HG03064 (cell line): ENCODE data around the gene C20orf204.

ENCODE experiments used
- ATAC-seq: cut with Tn5 transposase; IDR thresholded peaks from one replicate; pipeline ENCODE4 v1.9.1; 2021; ENCODE audit warnings: low read depth; ENCODE audit not compliant: unreplicated experiment

Gene C20orf204

GRCh38 chr20:64055396-64055892 is 19.5 kb downstream of the C20orf204 start:
- no peak for ATAC-seq

DNA sequence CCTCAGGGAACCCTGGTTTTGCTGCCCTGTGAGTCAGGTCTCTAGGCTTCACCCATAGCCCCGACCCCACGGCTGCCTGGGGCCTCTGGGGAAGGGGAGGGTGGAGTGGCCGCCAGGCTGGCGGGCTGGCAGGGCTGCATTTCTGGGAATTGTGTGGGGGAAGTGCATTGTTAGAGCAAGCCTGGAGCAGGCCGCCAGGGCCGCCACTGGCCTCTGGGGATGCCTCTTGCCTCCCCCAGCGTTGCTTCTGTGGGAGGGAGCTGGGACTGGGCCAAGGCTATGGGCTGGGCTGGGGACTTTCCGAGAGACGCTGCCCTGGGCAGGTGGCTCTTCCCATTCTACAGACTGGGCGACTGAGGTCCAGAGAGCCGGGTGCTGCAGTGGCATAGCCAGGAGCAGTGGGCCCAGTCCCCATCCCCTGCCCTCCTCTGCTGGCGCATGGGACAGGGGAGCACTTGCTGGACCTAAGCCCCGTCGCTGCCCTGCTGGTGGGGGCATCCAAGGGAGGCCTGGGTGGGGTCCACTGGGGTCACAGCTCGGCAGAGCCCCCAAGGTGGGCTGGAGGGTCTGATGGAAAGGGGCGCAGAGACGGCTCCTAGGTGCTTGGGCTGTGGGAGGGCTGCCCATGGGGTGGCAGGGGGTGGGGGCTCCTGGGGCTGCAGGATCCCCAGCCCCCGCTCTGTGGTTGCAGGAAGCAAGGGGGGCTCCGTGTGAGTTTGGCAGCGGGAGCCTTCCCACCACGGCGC is 20.1 kb downstream of the C20orf204 start:
- no peak for ATAC-seq

GRCh38 chr20:64056639-64056888 is 20.6 kb downstream of the C20orf204 start:
- ATAC-seq, result no peak

GRCh38 chr20:64056889-64057627 is 21.1 kb downstream of the C20orf204 start:
- ATAC-seq, result no peak

DNA sequence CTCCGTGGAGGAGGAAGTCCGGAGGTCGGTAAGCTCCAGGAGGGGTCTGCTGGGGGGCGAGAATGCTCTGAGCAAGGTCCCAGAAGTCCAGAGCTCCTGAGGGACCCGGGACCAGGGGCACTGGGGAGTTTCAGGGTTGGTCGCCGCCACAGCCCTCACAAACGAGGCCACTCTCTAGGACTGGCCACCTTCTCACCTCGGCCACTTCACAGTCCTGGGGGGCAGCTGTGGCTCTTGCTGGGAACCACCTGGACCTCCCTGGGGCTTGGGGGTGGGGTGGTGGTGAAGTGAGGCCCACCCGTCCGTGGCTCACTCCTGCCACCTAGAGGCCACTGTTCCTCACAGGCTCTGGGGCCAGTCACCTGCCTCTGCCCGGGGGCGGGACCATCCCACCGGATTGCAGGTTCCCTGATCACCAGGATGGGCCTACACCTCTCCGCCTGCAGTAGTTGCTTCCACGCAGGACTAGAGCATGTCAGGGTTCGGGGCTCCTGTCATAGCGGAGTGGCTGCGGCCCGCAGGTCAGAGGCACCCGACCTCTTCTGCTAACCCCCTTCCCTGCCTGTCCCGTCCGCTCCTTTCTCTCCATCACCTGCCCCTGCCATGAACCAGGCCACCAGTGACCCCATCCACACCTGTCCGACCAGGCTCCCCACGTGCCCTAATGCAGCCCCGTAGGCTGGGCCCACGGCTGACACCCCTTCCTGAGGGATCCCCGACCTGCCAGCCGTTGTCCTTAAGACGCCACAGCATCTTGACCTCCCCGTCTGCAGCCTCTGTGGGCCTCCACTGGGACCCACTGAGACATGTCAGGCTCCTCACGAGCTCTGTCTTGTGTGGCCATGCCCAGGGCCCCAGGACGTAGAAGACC is 21.9 kb downstream of the C20orf204 start:
- ATAC-seq, result no peak

DNA sequence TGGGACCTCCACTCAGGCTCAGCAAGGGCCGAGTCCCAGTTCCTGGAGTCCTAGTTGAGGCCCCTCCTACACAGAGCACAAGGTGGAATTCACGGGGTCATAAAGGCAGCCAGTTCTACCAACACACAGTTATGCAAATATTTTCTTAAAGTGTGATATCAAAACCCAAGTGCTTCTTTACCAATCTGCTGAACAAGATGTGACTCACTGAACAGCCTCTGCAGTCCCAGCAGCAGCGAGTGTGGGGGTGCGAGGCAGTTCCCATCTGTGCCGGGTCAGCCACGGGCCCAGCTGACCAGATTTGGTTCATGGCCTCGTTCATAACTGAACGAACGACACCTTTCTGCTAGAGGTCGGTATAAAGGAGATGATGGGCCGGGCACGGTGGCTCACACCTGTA is 22.6 kb downstream of the C20orf204 start:
- ATAC-seq, result no peak

DNA sequence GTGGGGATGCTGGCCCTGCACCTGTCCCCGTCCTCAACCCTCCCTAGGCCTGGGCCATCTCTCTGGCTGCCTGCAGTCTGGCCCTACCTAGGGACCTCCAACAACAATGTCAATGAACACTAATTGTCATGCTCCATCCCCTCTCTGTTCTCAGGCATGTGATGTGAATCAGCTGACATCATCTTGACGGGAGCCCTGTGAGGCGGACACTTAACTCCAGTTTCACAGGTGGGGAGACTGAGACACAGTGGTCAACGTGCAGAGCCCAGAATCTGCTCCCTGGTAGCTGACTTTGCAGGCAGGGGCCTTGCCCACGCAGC is 26.3 kb downstream of the C20orf204 start:
- ATAC-seq, result no peak

DNA sequence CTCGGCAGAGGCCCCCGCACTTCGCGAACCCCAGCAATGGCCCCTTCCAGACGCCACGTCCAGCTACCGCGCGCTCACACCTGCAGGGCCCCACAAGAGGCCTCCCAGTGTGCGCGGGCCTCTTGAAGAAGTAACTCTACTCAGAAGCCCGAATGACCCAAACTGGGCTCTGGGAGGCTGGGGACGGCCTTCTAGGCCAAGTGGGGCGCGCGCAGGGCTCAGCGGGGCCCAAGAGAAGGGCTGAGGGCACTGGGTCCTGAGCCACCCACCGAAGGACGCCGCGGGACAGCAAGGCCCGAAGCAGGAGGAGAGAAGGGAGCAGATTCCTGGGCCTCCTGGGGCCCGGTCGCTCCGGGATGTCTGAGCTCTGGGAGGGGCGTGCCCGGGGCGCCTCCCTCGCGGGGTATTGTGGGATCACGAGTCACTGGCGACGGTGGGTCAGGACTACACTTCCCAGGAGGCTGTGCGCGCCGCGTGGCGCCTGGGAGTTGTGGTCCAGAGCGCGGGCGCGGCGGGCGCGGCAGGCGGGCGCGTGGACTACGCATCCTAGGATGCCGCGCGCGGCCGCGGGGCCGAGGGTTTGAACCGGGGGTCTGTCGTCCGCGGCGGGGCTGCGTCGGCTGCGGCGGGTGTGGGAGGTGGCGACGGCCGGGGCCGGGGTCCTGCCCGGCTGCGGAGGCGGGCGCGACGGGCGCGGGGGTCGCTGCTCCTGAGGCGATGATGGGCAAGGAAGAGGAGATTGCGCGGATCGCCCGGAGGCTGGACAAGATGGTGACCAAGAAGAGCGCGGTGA is 26.8 kb downstream of the C20orf204 start, which contains the start of gene TCEA2:
TSS of gene TCEA2 (plus strand) at position 603 of the 793 bp plus-strand sequence. CDS start at position 718, 115 bp downstream.
- peak; percentile 68 for ATAC-seq

GRCh38 chr20:64063389-64064144 is 27.6 kb downstream of the C20orf204 start:
- ATAC-seq, result peak; percentile 1

DNA sequence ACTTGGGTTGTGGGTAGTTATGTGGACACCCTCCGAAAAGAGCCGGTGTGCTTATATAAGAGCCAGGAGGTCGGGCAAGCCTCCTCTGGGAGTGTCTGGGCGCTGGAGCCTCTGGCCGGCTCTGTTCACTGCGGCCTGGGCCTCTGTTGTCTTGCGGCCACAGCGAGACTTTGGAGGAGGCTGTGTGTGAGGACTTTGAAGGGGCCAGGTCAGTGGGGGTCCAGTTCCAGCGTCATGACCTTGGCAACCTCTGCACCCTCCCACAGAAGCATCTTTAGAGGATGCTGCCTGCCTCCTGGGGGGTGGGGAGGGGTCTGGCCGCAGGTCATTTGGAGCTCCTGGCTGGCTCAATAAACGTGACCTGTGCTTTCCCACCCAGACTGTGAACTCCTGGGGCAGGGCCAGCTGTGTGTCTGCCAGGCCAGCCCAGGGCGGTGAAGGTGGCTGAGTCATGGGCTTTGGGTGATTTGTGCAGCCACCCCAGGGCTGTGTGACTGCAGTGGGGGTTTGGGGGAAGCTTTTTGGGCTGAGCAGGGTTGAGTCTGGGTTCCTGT is 28.2 kb downstream of the C20orf204 start:
- no peak for ATAC-seq

- no peak for ATAC-seq
These were observed 29.3 kb downstream of the C20orf204 start for GRCh38 chr20:64065062-64065973.

DNA sequence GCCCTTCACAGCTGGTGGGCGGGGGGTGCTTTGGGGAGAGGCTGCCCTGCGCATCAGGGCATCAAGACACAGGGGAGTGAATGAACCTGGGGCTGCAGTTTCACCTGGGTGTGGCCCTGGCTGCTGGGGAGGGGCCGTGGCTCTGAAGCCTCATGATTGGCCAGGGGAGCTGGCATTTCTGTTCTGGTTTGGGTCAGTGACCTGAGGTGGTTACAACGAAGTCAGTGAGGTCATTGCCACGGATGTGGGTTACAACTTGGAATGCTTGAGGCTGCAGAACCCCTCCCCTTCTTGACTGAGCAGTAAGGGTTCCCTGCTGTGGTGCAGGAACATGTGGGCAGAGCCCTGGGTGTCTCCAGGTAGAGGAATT is 30.0 kb downstream of the C20orf204 start:
- no peak for ATAC-seq

GRCh38 chr20:64067005-64067632 is 31.1 kb downstream of the C20orf204 start:
- ATAC-seq, result no peak

- ATAC-seq, result no peak
These were observed 31.8 kb downstream of the C20orf204 start for GRCh38 chr20:64067733-64068307.

DNA sequence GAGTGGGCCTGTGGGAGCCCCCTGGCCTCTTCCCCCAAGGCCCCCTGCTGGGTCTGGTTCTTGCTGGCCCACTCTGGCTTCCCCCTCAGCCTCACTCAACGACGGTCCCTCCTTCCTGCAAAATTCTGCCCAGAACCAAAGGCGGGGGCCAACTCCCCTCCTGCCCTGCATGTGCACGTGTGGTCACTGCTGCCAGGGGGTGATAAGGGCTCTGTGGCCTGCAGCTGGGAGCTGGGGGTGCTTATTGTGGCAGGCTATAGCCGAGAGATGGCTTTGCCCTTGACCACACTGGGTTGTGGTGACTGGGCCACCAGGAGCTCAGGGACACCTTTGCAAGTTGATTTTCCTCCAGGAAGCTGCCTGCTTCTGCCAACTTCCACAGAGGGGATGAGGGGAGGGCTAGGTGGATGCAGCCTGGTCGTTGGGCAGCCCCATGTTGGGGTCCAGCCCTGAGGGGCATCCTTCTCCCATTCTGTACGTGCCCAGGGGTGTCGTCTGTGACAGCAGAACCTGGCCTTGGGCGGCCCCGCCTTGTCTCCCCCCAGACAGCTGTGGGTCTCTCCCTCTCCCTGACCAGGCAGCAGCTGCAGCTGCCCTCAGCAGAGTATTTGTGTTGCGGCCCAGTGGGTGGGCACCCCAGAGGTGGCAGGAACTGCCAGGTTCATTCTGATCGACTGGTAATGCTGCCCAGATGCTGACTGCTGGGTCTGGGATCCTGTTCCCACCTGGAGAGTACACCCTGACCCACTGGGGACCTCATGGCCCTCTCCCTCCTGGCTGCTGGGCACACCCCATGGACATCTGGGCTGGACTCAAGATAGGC is 32.6 kb downstream of the C20orf204 start:
- no peak for ATAC-seq

GRCh38 chr20:64069209-64069613 is 33.2 kb downstream of the C20orf204 start:
- no peak for ATAC-seq
